Measurements from ENCODE around the gene DIS3. TPM values are rescaled to one million over a fixed set of nuclear protein-coding genes. Genes with fewer than 3 reads are reported as not detected.

DIS3 gene
- total RNA-seq, 1 experiment from 2014 or later: 21.8 TPM

GRCh38 chr13:72820898-72821279 is 39.2 kb upstream of the DIS3 start:
- Histone ChIP-seq H3K4me1 (ENCODE audit: control insufficient read depth, insufficient read depth, low read length) (no peaks in the 10 kb centered on the region), H3K4me3 (ENCODE audit: low read depth in 2 of 2, low read length in 2 of 2) (no peak overlapping the region), H3K27me3 (ENCODE audit: control insufficient read depth, insufficient read depth, low read length) (no peaks in the 10 kb centered on the region), H3K27ac (ENCODE audit: low read length) (no peak overlapping the region), H3K9me3 (ENCODE audit: control insufficient read depth, insufficient read depth, low read depth, low read length) (no peaks in the 10 kb centered on the region), H3K36me3 (ENCODE audit: control insufficient read depth, insufficient read depth, low read length) (no peaks in the 10 kb centered on the region; the same call in 1 of the 2 replicates)
- TF ChIP-seq SIN3A (IDR thresholded peaks at IDR 0.05; ENCODE audit: borderline replicate concordance, insufficient read depth, low read depth, low read length) (no peak), POLR2AphosphoS5 (IDR thresholded peaks at IDR 0.05; ENCODE audit: low read depth, low read length) (no peak), TCF7L2 (IDR thresholded peaks at IDR 0.05; ENCODE audit: low read depth, low read length) (no peak), CTCF (IDR thresholded peaks at IDR 0.05) (no peak), REST (IDR thresholded peaks at IDR 0.05; ENCODE audit: insufficient read depth in 1 of 2, low read depth in 2 of 2, low read length in 1 of 2) (no peak)
- intact Hi-C loops (cut with micrococcal nuclease; ENCODE audit: unreplicated experiment) (no loop called here), in situ Hi-C loops (cut with HindIII; ENCODE audit: low pct_unique_long_range_greater_than_20kb, low sequenced_read_pairs) (no loop called here)
- ATAC-seq: no peak
- ChIA-PET CTCF (no interaction called here), POLR2A (interaction anchor here (0.5 kb wide), 1 partner anchor 23 kb away, joined by 3 read pairs; no protein-coding TSS in a partner anchor)
- BruUV-seq (replicated peaks): no TSS peak
- DNase-seq (ENCODE audit: low read depth, low spot score): no peak

GRCh38 chr13:72820156-72820897 is 38.6 kb upstream of the DIS3 start:
- POLR2A ChIA-PET: interaction anchor here (0.5 kb wide), 1 partner anchor 22 kb away, joined by 3 read pairs; no protein-coding TSS in a partner anchor
- BruUV-seq (replicated peaks): no TSS peak
- Histone ChIP-seq H3K27ac (ENCODE audit: low read length) (no peak overlapping the region), H3K9me3 (ENCODE audit: control insufficient read depth, insufficient read depth, low read depth, low read length) (no peaks in the 10 kb centered on the region), H3K36me3 (ENCODE audit: control insufficient read depth, insufficient read depth, low read length) (no peaks in the 10 kb centered on the region; the same call in 1 of the 2 replicates), H3K27me3 (ENCODE audit: control insufficient read depth, insufficient read depth, low read length) (no peaks in the 10 kb centered on the region), H3K4me1 (ENCODE audit: control insufficient read depth, insufficient read depth, low read length) (no peaks in the 10 kb centered on the region), H3K4me3 (ENCODE audit: low read depth in 2 of 2, low read length in 2 of 2) (no peak overlapping the region)
- DNase-seq (ENCODE audit: low read depth, low spot score): no peak
- TF ChIP-seq CTCF (IDR thresholded peaks at IDR 0.05) (no peak), REST (IDR thresholded peaks at IDR 0.05; ENCODE audit: insufficient read depth in 1 of 2, low read depth in 2 of 2, low read length in 1 of 2) (no peak), TCF7L2 (IDR thresholded peaks at IDR 0.05; ENCODE audit: low read depth, low read length) (no peak), SIN3A (IDR thresholded peaks at IDR 0.05; ENCODE audit: borderline replicate concordance, insufficient read depth, low read depth, low read length) (no peak), POLR2AphosphoS5 (IDR thresholded peaks at IDR 0.05; ENCODE audit: low read depth, low read length) (no peak)
- intact Hi-C loops (cut with micrococcal nuclease; ENCODE audit: unreplicated experiment) (no loop called here), in situ Hi-C loops (cut with HindIII; ENCODE audit: low pct_unique_long_range_greater_than_20kb, low sequenced_read_pairs) (no loop called here)
- CTCF ChIA-PET: no interaction called here
- ATAC-seq: no peak
